Right hindlimb (tissue), 1 donor: ENCODE results near the gene CCDC74A.
"Not testable (repeated sequence)": the region's sequence is repeated elsewhere in the genome, so short reads cannot be mapped to it uniquely, and the experiment has no call there.

Experiments
- DNase-seq: peaks from one replicate; pipeline ENCODE4 v3.0.0-alpha.2; 2018

Gene CCDC74A

GRCh38 chr2:131527131-131528001, at the start of gene CCDC74A:
Gene CCDC74A, plus strand, starts transcription at chr2:131527888. Its CDS starts 83 bp downstream, at chr2:131527971.
- not testable (repeated sequence) for DNase-seq

DNA sequence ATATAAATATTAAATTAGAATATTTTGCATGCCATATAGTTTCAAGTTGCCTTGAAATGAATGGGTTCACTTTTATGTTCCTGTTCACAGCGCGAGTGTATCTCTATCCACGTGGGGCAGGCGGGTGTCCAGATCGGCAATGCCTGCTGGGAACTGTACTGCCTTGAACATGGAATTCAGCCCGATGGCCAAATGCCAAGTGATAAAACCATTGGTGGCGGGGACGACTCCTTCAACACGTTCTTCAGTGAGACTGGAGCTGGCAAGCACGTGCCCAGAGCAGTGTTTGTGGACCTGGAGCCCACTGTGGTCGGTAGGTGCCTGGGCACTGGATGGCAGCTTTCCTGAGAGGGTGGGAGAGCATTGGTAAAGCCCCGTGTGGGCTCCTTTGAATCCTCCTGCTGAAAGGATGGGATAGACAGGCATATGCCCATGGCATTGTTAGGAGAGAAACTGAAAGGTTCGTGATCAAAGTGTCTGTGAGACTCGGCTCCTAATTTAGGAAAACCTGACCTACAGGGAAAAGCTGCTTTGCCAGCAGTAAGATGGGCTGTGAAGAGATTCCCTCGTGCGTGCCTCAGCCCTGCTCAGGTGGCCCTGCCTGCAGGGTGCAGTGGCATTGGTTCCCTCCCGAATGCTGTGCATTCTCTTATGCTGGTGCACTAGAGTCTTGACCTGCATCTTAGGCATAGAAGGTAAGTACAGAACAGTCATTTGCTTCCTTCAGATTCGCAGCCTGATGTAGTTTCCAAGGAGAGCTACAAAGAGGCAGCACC, 49.4 kb upstream of the CCDC74A start:
- DNase-seq, result not testable (repeated sequence)

GRCh38 chr2:131478850-131479461, 48.7 kb upstream of the CCDC74A start:
- DNase-seq, result not testable (repeated sequence)

DNA sequence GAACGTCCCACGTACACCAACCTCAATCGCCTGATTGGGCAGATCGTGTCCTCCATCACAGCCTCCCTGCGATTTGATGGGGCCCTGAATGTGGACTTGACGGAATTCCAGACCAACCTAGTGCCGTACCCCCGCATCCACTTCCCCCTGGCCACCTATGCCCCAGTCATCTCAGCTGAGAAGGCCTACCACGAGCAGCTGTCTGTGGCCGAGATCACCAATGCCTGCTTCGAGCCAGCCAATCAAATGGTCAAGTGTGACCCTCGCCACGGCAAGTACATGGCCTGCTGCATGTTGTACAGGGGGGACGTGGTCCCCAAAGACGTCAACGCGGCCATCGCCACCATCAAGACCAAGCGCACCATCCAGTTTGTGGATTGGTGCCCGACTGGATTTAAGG, 47.3 kb upstream of the CCDC74A start:
- DNase-seq, result not testable (repeated sequence)

- DNase-seq, result not testable (repeated sequence)
These were observed 45.1 kb upstream of the CCDC74A start for GRCh38 chr2:131482506-131483155.

DNA sequence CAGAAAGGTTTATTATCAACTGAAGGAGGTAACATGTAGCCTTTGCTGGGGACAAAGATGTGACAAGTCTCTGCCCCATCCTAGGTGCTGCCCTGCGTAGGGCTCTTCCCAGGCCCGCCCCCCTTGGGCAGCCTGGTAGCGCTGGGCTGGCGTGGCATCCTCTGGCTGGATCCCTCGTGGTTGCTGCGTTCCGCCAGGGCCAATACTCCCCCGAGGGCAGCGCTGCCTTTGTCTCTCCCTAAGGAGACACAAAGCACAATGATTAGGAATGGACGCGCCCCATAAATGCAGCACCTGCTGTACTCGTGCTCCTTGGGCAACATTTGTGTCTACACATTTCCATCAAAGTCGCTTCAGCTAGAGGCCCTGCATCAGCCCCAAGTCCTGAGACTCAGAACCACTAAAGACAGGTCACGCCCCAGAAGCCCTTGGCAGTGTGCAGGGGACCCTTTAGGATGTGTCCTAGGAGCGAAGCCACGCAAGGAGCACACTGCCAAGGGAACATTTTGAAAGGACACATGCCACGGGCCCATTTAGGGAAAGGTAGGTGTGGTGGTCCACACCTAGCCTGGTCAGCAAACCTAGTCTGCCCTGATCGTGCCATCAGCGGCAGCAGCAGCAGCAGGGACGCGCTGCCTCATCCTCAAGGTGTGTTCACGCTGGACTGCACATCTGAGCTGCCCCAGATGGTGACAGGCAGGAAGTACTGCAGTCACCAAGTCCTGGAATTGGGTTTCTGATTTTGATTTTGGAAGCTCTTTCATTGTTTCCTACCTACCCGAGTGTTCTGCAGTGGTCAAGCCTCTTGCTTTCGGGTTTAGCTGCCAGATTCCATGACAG, 43.5 kb upstream of the CCDC74A start:
- not testable (repeated sequence) for DNase-seq

- DNase-seq, result not testable (repeated sequence)
These were observed 42.7 kb upstream of the CCDC74A start for GRCh38 chr2:131484906-131485460.

DNA sequence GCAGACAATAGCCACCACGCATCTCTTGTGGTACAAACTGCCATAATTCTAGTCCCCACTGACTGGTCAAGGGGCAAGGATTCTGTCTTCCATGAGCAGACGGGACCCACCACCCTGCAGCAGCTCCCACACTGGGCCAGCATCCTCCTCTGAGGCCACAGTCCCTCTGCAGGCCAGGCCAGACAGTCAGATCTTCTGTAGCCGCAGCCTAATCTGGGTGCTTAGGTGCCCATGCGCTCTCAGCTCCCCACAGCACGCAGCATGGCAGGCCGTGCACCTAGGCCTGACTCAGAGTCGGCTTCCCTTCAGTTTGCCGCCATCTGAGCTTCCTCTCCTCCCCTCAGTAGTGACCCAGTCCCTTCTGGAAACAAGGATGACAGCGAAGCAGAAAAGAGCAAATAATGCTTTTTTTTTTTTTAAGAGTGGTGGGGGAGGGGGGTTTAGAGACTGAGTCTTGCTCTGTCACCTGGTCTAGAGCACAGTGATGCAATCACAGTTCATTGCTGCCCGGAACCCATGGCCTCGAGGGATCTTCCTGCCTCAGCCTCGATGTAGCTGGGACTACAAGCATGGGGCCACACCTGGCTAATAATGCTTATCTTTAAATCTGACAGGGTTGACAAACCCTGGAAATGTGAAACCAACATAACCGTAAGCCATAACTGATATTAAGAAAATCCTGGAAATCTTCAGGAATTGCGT, 41.3 kb upstream of the CCDC74A start:
- DNase-seq, result not testable (repeated sequence)

GRCh38 chr2:131488306-131489205, 39.1 kb upstream of the CCDC74A start:
- no peak for DNase-seq

- peak; percentile 65 for DNase-seq
These were observed 36.8 kb upstream of the CCDC74A start for GRCh38 chr2:131490616-131491468.

GRCh38 chr2:131491469-131491836, 36.2 kb upstream of the CCDC74A start:
- DNase-seq, result not testable (repeated sequence)

- DNase-seq, result not testable (repeated sequence)
These were observed 35.7 kb upstream of the CCDC74A start, which contains the start of gene MZT2A for GRCh38 chr2:131492015-131492417. Gene MZT2A, minus strand, starts transcription at chr2:131492397. Its CDS starts 21 bp downstream, at chr2:131492376.

DNA sequence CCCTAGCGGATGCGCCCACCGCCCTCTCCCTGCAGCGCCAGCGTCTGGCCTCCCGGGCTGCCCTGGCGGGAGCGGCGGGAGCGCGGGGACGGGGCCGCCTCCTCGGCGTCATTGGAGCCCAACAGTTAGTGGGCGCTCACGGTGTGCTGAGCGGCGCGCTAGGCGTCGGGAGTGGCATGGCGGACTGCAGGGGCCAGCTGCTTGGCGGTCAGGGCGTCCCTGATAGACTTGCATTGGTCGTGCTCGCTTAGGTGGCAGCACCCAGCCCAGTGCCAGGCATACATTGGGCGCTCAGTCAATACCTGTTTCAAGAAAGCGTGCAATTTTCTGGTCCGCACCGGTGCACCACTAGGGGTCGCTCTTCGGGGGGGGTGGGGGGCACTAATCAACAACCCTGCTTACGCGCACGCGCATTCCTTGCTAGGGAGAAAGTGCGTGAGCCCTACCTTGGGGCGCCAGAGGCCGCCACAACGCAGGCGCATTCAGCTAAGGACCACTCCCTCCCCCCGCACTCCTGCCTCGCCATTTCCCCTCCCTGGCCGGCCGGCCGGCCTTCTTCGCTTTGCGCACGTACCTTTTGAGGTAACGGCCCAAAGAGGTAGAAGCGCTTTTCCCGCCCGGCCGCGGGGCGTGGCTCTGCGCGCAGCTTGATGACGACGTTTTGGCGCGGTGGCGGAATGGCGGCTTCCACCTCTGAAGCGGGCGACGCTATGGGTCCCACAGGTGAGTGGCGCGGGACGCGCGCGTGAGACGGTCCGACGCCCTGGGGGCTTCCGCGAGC, 35.1 kb upstream of the CCDC74A start:
- DNase-seq, result peak; percentile 93

GRCh38 chr2:131493199-131493968, 34.3 kb upstream of the CCDC74A start:
- no peak for DNase-seq

DNA sequence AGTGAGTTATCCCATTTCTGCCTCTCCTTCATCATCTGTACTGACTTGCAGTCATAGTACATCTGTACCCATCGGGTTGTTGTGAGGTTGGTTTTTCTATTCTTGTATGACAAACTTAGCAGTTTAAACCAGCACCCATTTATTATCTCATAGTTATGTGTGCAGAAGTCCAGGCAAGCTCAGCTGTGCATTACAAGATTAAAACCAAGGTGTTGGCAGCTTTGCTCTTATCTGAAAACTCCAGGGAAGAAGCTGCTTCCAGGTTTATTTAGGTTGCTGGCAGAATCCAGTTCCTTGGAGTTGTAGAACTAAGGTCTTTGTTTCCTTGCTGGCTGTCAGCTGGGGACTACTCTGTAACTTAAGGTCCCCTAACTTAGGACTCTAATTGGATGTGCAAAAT, 32.2 kb upstream of the CCDC74A start:
- DNase-seq, result not testable (repeated sequence)

- not testable (repeated sequence) for DNase-seq
These were observed 29.2 kb upstream of the CCDC74A start for GRCh38 chr2:131498321-131498973.
